ENCODE measurements around the gene LAMA2. TPM values are rescaled to one million over a fixed set of nuclear protein-coding genes. Genes with fewer than 3 reads are reported as not detected.

LAMA2 gene
- polyA plus RNA-seq, 3 donors: not detected

GRCh38 chr6:129402244-129402643, 519.3 kb downstream of the LAMA2 start:
- Mint-ChIP-seq H3K27me3 (ENCODE audit: low read depth in 3 of 3) (peaks cover 0 to 9% (median 2%) of the 10 kb centered on the region in 3 donors), H3K27ac (no peak overlapping the region), H3K36me3 (no peaks in the 10 kb centered on the region), H3K4me3 (no peak overlapping the region), H3K9me3 (no peaks in the 10 kb centered on the region), H3K4me1 (no peaks in the 10 kb centered on the region)
- Histone ChIP-seq H3K4me3 (replicated peaks in 1 of 3; ENCODE audit: low read depth in 2 of 3, low read length in 3 of 3) (no peak overlapping the region), H2AFZ (ENCODE audit: insufficient read depth, low read depth, low read length, poor library complexity, severe bottlenecking) (no peak overlapping the region), H3K4me2 (replicated peaks; ENCODE audit: extremely low read depth, low read length, poor library complexity, severe bottlenecking) (no peak overlapping the region), H3K79me2 (ENCODE audit: insufficient read depth, low read length) (no peaks in the 10 kb centered on the region), H3K27me3 (ENCODE audit: control insufficient read depth in 2 of 2, insufficient read depth in 2 of 2, low read length in 2 of 2) (no peaks in the 10 kb centered on the region), H4K20me1 (ENCODE audit: insufficient read depth, low read length) (no peaks in the 10 kb centered on the region), H3K36me3 (replicated peaks in 1 of 2; ENCODE audit: control insufficient read depth in 1 of 2, insufficient read depth in 2 of 2, low read length in 2 of 2) (no peaks in the 10 kb centered on the region), H3K9ac (ENCODE audit: insufficient read depth, low read length, poor library complexity, severe bottlenecking) (no peak overlapping the region), H3K27ac (ENCODE audit: low read depth in 1 of 2, low read length in 2 of 2) (no peak overlapping the region), H3K9me3 (replicated peaks in 1 of 2; ENCODE audit: control insufficient read depth in 1 of 2, insufficient read depth in 1 of 2, low read length in 2 of 2) (no peaks in the 10 kb centered on the region), H3K4me1 (ENCODE audit: control insufficient read depth in 1 of 2, insufficient read depth in 2 of 2, low read length in 2 of 2) (no peaks in the 10 kb centered on the region)
- no peak for DNase-seq
- no CpG with 5 or more reads among the region's 1 CpG for WGBS (ENCODE audit: insufficient coverage)
- TF ChIP-seq CTCF (IDR thresholded peaks at IDR 0.05): no peak
- intact Hi-C loops (cut with micrococcal nuclease): no loop called here

GRCh38 chr6:129411092-129411491, 528.2 kb downstream of the LAMA2 start:
- Histone ChIP-seq H3K36me3 (replicated peaks in 1 of 2; ENCODE audit: control insufficient read depth in 1 of 2, insufficient read depth in 2 of 2, low read length in 2 of 2) (no peaks in the 10 kb centered on the region), H3K4me2 (replicated peaks; ENCODE audit: extremely low read depth, low read length, poor library complexity, severe bottlenecking) (no peak overlapping the region), H4K20me1 (ENCODE audit: insufficient read depth, low read length) (no peaks in the 10 kb centered on the region), H3K4me1 (ENCODE audit: control insufficient read depth in 1 of 2, insufficient read depth in 2 of 2, low read length in 2 of 2) (no peaks in the 10 kb centered on the region), H3K4me3 (replicated peaks in 1 of 3; ENCODE audit: low read depth in 2 of 3, low read length in 3 of 3) (no peak overlapping the region), H3K27me3 (ENCODE audit: control insufficient read depth in 2 of 2, insufficient read depth in 2 of 2, low read length in 2 of 2) (no peaks in the 10 kb centered on the region), H3K9ac (ENCODE audit: insufficient read depth, low read length, poor library complexity, severe bottlenecking) (no peak overlapping the region), H3K79me2 (ENCODE audit: insufficient read depth, low read length) (no peaks in the 10 kb centered on the region), H2AFZ (ENCODE audit: insufficient read depth, low read depth, low read length, poor library complexity, severe bottlenecking) (no peak overlapping the region), H3K9me3 (replicated peaks in 1 of 2; ENCODE audit: control insufficient read depth in 1 of 2, insufficient read depth in 1 of 2, low read length in 2 of 2) (no peaks in the 10 kb centered on the region), H3K27ac (ENCODE audit: low read depth in 1 of 2, low read length in 2 of 2) (no peak overlapping the region)
- no peak for TF ChIP-seq CTCF (IDR thresholded peaks at IDR 0.05)
- H3K4me1 Mint-ChIP-seq: no peaks in the 10 kb centered on the region
- H3K9me3 Mint-ChIP-seq: peaks cover 0 to 2% (median 0%) of the 10 kb centered on the region in 7 donors
- WGBS (ENCODE audit: insufficient coverage): 78% methylated on average over 1 of the region's 1 CpG
- DNase-seq: no peak
- no peaks in the 10 kb centered on the region for H3K36me3 Mint-ChIP-seq
- H3K27ac Mint-ChIP-seq: no peak overlapping the region
- peaks cover 0 to 10% (median 0%) of the 10 kb centered on the region in 3 donors for H3K27me3 Mint-ChIP-seq (ENCODE audit: low read depth in 3 of 3)
- intact Hi-C loops (cut with micrococcal nuclease): no loop called here
- H3K4me3 Mint-ChIP-seq: no peak overlapping the region
